T-cell (primary cell): ENCODE results near the gene SMC1B. TPM values are rescaled to one million over a fixed set of nuclear protein-coding genes. Genes with fewer than 3 reads are reported as not detected.

ENCODE experiments used
- ATAC-seq, 4 experiments: fragments of 200-7000 bp in 3 of 4; fragments of 150-1000 bp in 1 of 4; cut with Tn5 transposase; replicated peaks in 1 of 4; 1 replicate in 3 of 4; 2 replicates in 1 of 4; pipeline ENCODE4 v1.10.0; 2021; ENCODE audit warnings: moderate library complexity in 3 of 4, mild to moderate bottlenecking in 2 of 4, moderate number of reproducible peaks in 1 of 4
- CTCF ChIA-PET, 2 donors: fragments of 300-600 bp; sonication (Branson Sonifier 250); formaldehyde crosslinking; loops; one replicate each; lab custom pipeline; 2022; ENCODE audit warnings: antibody characterized with exemption in 2 of 2; lab: Charles Lee
- POLR2A ChIA-PET, 2 donors: fragments of 300-600 bp; sonication (Branson Sonifier 250); formaldehyde crosslinking; loops; one replicate each; lab custom pipeline; 2022; ENCODE audit warnings: antibody characterized with exemption in 2 of 2; lab: Charles Lee
- DNase-seq, 35 experiments: peaks; one replicate each; pipeline versions ENCODE4 v3.0.0 to v3.0.0-alpha.2; 2013 to 2023
- H3K27ac ChIP-seq: one replicate; pipeline ENCODE4 v1.5.1; 2013; ENCODE audit warnings: low read length
- H3K27me3 ChIP-seq, 2 experiments: replicated peaks in 1 of 2; 1 replicate in 1 of 2; 2 replicates in 1 of 2; pipeline versions ENCODE4 v1.6.1 to v1.7.0; 2013; ENCODE audit warnings: low read length in 1 of 2, mixed read lengths in 1 of 2; ENCODE audit not compliant: control insufficient read depth in 2 of 2, insufficient read depth in 2 of 2; ENCODE audit errors: extremely low read depth in 1 of 2
- H3K36me3 ChIP-seq, 2 donors: 1 replicate in 1 of 2; 2 replicates in 1 of 2; pipeline versions ENCODE4 v1.6.1 to v1.7.0; 2013; ENCODE audit warnings: low read length in 1 of 2; ENCODE audit not compliant: control insufficient read depth in 2 of 2, insufficient read depth in 1 of 2; ENCODE audit errors: extremely low read depth in 1 of 2
- H3K4me1 ChIP-seq, 2 experiments: 1 replicate in 1 of 2; 2 replicates in 1 of 2; pipeline versions ENCODE4 v1.6.1 to v1.7.0; 2013; ENCODE audit warnings: low read length in 2 of 2, mixed read lengths in 1 of 2; ENCODE audit not compliant: insufficient read depth in 2 of 2, control insufficient read depth in 1 of 2; ENCODE audit errors: extremely low read depth in 1 of 2
- H3K4me3 ChIP-seq, 2 donors: 1 replicate in 1 of 2; 2 replicates in 1 of 2; pipeline versions ENCODE4 v1.5.1 to v1.7.0; 2013; ENCODE audit warnings: mild to moderate bottlenecking in 2 of 2, low read length in 1 of 2, moderate library complexity in 1 of 2; ENCODE audit not compliant: control insufficient read depth in 1 of 2; ENCODE audit errors: extremely low read depth in 1 of 2
- H3K9me3 ChIP-seq: 2 replicates; pipeline ENCODE4 v1.7.0; 2013
- H3K27ac Mint-ChIP-seq, 2 donors: one replicate each; pipeline ENCODE4 v1.8.0; 2020 to 2021; ENCODE audit warnings: mild to moderate bottlenecking in 2 of 2, mixed read lengths in 2 of 2
- H3K27me3 Mint-ChIP-seq, 2 donors: one replicate each; pipeline ENCODE4 v1.8.0; 2021 to 2022; ENCODE audit warnings: mixed read lengths in 2 of 2
- H3K36me3 Mint-ChIP-seq: one replicate; pipeline ENCODE4 v1.8.0; 2021; ENCODE audit warnings: mixed read lengths
- H3K4me1 Mint-ChIP-seq, 3 donors: one replicate each; pipeline ENCODE4 v1.8.0; 2020 to 2022; ENCODE audit warnings: mixed read lengths in 3 of 3, mild to moderate bottlenecking in 1 of 3
- H3K4me3 Mint-ChIP-seq, 3 donors: one replicate each; pipeline ENCODE4 v1.8.0; 2020 to 2022; ENCODE audit warnings: mild to moderate bottlenecking in 3 of 3, mixed read lengths in 3 of 3, moderate library complexity in 3 of 3
- H3K9me3 Mint-ChIP-seq, 3 donors: one replicate each; pipeline ENCODE4 v1.8.0; 2020 to 2022; ENCODE audit warnings: mixed read lengths in 3 of 3
- WGBS: methylation state at CpG from one replicate; pipeline ENCODE4 v1.1.5; 2013; ENCODE audit warnings: missing lambda C conversion rate; ENCODE audit not compliant: insufficient coverage; 5-methylcytosine and 5-hydroxymethylcytosine counted together
- total RNA-seq, 35 experiments: library from RNA in 6 of 35; stranded (reverse) in 6 of 35; fragments of 120-200 nt in 1 of 35; gene quantifications; one replicate each; pipeline versions ENCODE4 v1.2.1 to v1.2.4 and lab custom pipeline; 2013 to 2026

SMC1B gene
- total RNA-seq, 5 donors from 2014 or later (not counting 1 experiment from before 2014, with no cell fraction given), result 0.06 to 0.12 (median 0.06) TPM; not detected in 2

GRCh38 chr22:45456811-45457210 is 43.4 kb upstream of the SMC1B start:
- Histone ChIP-seq H3K4me3 (no peak overlapping the region), H3K27me3 (peaks cover 0 to 31% of the 10 kb centered on the region in 2 experiments), H3K36me3 (no peaks in the 10 kb centered on the region), H3K4me1 (no peaks in the 10 kb centered on the region), H3K9me3 (no peaks in the 10 kb centered on the region), H3K27ac (no peak overlapping the region)
- Mint-ChIP-seq H3K27me3 (peaks cover 8 to 13% of the 10 kb centered on the region in 2 donors), H3K4me3 (no peak overlapping the region), H3K4me1 (no peaks in the 10 kb centered on the region), H3K36me3 (no peaks in the 10 kb centered on the region), H3K9me3 (no peaks in the 10 kb centered on the region), H3K27ac (no peak overlapping the region)
- no peak for ATAC-seq
- ChIA-PET CTCF (no interaction called here), POLR2A (no interaction called here)
- 79% methylated on average over 8 of the region's 8 CpGs for WGBS
- DNase-seq, result no peak

GRCh38 chr22:45455621-45456020 is 42.2 kb upstream of the SMC1B start:
- no peak overlapping the region for H3K4me3 Mint-ChIP-seq
- Histone ChIP-seq H3K4me1 (no peaks in the 10 kb centered on the region), H3K36me3 (no peaks in the 10 kb centered on the region), H3K4me3 (no peak overlapping the region), H3K9me3 (no peaks in the 10 kb centered on the region), H3K27ac (no peak overlapping the region), H3K27me3 (peaks cover 0 to 35% of the 10 kb centered on the region in 2 experiments)
- no peak for ATAC-seq
- WGBS, result no CpG with 5 or more reads among the region's 4 CpGs
- no peaks in the 10 kb centered on the region for H3K36me3 Mint-ChIP-seq
- CTCF ChIA-PET, result no interaction called here
- no peak overlapping the region for H3K27ac Mint-ChIP-seq
- H3K27me3 Mint-ChIP-seq, result peaks cover 8 to 13% of the 10 kb centered on the region in 2 donors
- DNase-seq, result no peak
- POLR2A ChIA-PET, result no interaction called here
- H3K9me3 Mint-ChIP-seq, result no peaks in the 10 kb centered on the region
- H3K4me1 Mint-ChIP-seq, result no peaks in the 10 kb centered on the region

- H3K36me3 Mint-ChIP-seq, result no peaks in the 10 kb centered on the region
- Histone ChIP-seq H3K4me1 (no peaks in the 10 kb centered on the region), H3K36me3 (no peaks in the 10 kb centered on the region), H3K27me3 (peaks cover 0 to 35% of the 10 kb centered on the region in 2 experiments), H3K27ac (no peak overlapping the region), H3K4me3 (no peak overlapping the region), H3K9me3 (no peaks in the 10 kb centered on the region)
- H3K4me3 Mint-ChIP-seq, result no peak overlapping the region
- H3K27ac Mint-ChIP-seq, result no peak overlapping the region
- DNase-seq (no peak), ATAC-seq (no peak)
- H3K27me3 Mint-ChIP-seq, result peaks cover 8 to 13% of the 10 kb centered on the region in 2 donors
- POLR2A ChIA-PET, result no interaction called here
- CTCF ChIA-PET, result no interaction called here
- H3K4me1 Mint-ChIP-seq, result no peaks in the 10 kb centered on the region
- H3K9me3 Mint-ChIP-seq, result no peaks in the 10 kb centered on the region
- 85% methylated on average over 14 of the region's 14 CpGs for WGBS
Measured at GRCh38 chr22:45455212-45455611, 41.8 kb upstream of the SMC1B start.

- Mint-ChIP-seq H3K9me3 (no peaks in the 10 kb centered on the region), H3K27me3 (peaks cover 8 to 13% of the 10 kb centered on the region in 2 donors), H3K4me3 (no peak overlapping the region), H3K27ac (no peak overlapping the region), H3K36me3 (no peaks in the 10 kb centered on the region), H3K4me1 (no peaks in the 10 kb centered on the region)
- H3K36me3 ChIP-seq, result no peaks in the 10 kb centered on the region
- peaks cover 0 to 39% of the 10 kb centered on the region in 2 experiments for H3K27me3 ChIP-seq
- H3K27ac ChIP-seq, result no peak overlapping the region
- no peak for DNase-seq
- H3K4me1 ChIP-seq, result no peaks in the 10 kb centered on the region
- no peak for ATAC-seq
- no peaks in the 10 kb centered on the region for H3K9me3 ChIP-seq
- H3K4me3 ChIP-seq, result no peak overlapping the region
- CTCF ChIA-PET, result no interaction called here
- WGBS, result 69% methylated on average over 2 of the region's 4 CpGs
- POLR2A ChIA-PET, result no interaction called here
Measured at GRCh38 chr22:45454275-45454674, 40.9 kb upstream of the SMC1B start.

GRCh38 chr22:45453764-45454163 is 40.4 kb upstream of the SMC1B start:
- H3K9me3 Mint-ChIP-seq, result no peaks in the 10 kb centered on the region
- Histone ChIP-seq H3K4me3 (no peak overlapping the region), H3K4me1 (no peaks in the 10 kb centered on the region), H3K27me3 (peaks cover 0 to 39% of the 10 kb centered on the region in 2 experiments), H3K9me3 (no peaks in the 10 kb centered on the region), H3K27ac (no peak overlapping the region), H3K36me3 (no peaks in the 10 kb centered on the region)
- H3K36me3 Mint-ChIP-seq, result no peaks in the 10 kb centered on the region
- H3K27me3 Mint-ChIP-seq, result peaks cover 8 to 13% of the 10 kb centered on the region in 2 donors
- no peak for ATAC-seq
- DNase-seq, result no peak
- ChIA-PET POLR2A (no interaction called here), CTCF (no interaction called here)
- no peak overlapping the region for H3K4me3 Mint-ChIP-seq
- H3K27ac Mint-ChIP-seq, result no peak overlapping the region
- no peaks in the 10 kb centered on the region for H3K4me1 Mint-ChIP-seq
- WGBS, result 100% methylated on average over 1 of the region's 6 CpGs

GRCh38 chr22:45452565-45453379 is 39.4 kb upstream of the SMC1B start:
- Mint-ChIP-seq H3K4me3 (no peak overlapping the region), H3K36me3 (no peaks in the 10 kb centered on the region), H3K9me3 (no peaks in the 10 kb centered on the region), H3K4me1 (no peaks in the 10 kb centered on the region), H3K27me3 (peaks cover 8 to 13% of the 10 kb centered on the region in 2 donors), H3K27ac (no peak overlapping the region)
- Histone ChIP-seq H3K4me1 (no peaks in the 10 kb centered on the region), H3K27ac (no peak overlapping the region), H3K36me3 (no peaks in the 10 kb centered on the region), H3K4me3 (no peak overlapping the region), H3K27me3 (peaks cover 0 to 37% of the 10 kb centered on the region in 2 experiments), H3K9me3 (no peaks in the 10 kb centered on the region)
- POLR2A ChIA-PET, result no interaction called here
- WGBS, result 68% methylated on average over 3 of the region's 8 CpGs
- DNase-seq, result no peak
- ATAC-seq, result no peak
- CTCF ChIA-PET, result no interaction called here
